CD4-positive, alpha-beta T cell (primary cell): ENCODE results near the gene COPS8. TPM values are rescaled to one million over a fixed set of nuclear protein-coding genes. Genes with fewer than 3 reads are reported as not detected.

Source experiments
- ATAC-seq: fragments of 200-7000 bp; cut with Tn5 transposase; one replicate; pipeline ENCODE4 v1.10.0; 2022; ENCODE audit warnings: mild to moderate bottlenecking; ENCODE audit not compliant: poor library complexity
- CTCF ChIA-PET: fragments of 350-600 bp; sonication (Branson Sonifier 250); formaldehyde crosslinking; loops from one replicate; lab custom pipeline; 2021; ENCODE audit warnings: antibody characterized with exemption, inconsistent platforms; lab: Charles Lee
- POLR2A ChIA-PET: fragments of 350-600 bp; sonication (Branson Sonifier 250); formaldehyde crosslinking; loops from one replicate; lab custom pipeline; 2021; ENCODE audit warnings: antibody characterized with exemption, inconsistent platforms; lab: Charles Lee
- DNase-seq, 14 experiments: peaks; one replicate each; pipeline ENCODE4 v3.0.0-alpha.2; 2013 to 2020; ENCODE audit warnings: mixed read lengths in 2 of 14
- H3K27ac ChIP-seq, 2 donors: one replicate each; pipeline versions ENCODE4 v1.5.1 to v1.7.0; 2013; ENCODE audit warnings: low read length in 2 of 2, low read depth in 1 of 2, mild to moderate bottlenecking in 1 of 2
- H3K27me3 ChIP-seq, 2 experiments: 1 replicate in 1 of 2; 2 replicates in 1 of 2; pipeline versions ENCODE4 v1.6.1 to v1.7.0; 2013; ENCODE audit warnings: low read length in 2 of 2, control low read depth in 1 of 2, mild to moderate bottlenecking in 1 of 2, moderate library complexity in 1 of 2; ENCODE audit not compliant: insufficient read depth in 2 of 2, control insufficient read depth in 1 of 2
- H3K36me3 ChIP-seq: one replicate; pipeline ENCODE4 v1.6.1; 2013; ENCODE audit warnings: low read length, control low read depth; ENCODE audit not compliant: insufficient read depth
- H3K4me1 ChIP-seq: one replicate; pipeline ENCODE4 v1.6.1; 2013; ENCODE audit warnings: low read length, control low read depth; ENCODE audit not compliant: insufficient read depth
- H3K4me3 ChIP-seq: one replicate; pipeline ENCODE4 v1.5.1; 2013; ENCODE audit warnings: mild to moderate bottlenecking, low read length, moderate library complexity
- H3K9me3 ChIP-seq, 2 experiments: 1 replicate in 1 of 2; 2 replicates in 1 of 2; pipeline versions ENCODE4 v1.6.1 to v1.7.0; 2013; ENCODE audit warnings: low read length in 2 of 2, mild to moderate bottlenecking in 2 of 2, control low read depth in 1 of 2, moderate library complexity in 1 of 2; ENCODE audit not compliant: control insufficient read depth in 1 of 2, insufficient read depth in 1 of 2
- H3K27ac Mint-ChIP-seq: one replicate; pipeline ENCODE4 v1.8.0; 2020; ENCODE audit warnings: mixed read lengths
- H3K27me3 Mint-ChIP-seq: one replicate; pipeline ENCODE4 v1.8.0; 2021; ENCODE audit warnings: mixed read lengths
- H3K36me3 Mint-ChIP-seq: one replicate; pipeline ENCODE4 v1.8.0; 2021; ENCODE audit warnings: low read depth, mixed read lengths
- H3K4me1 Mint-ChIP-seq: one replicate; pipeline ENCODE4 v1.8.0; 2021; ENCODE audit warnings: low read depth, mixed read lengths
- H3K4me3 Mint-ChIP-seq: one replicate; pipeline ENCODE4 v1.8.0; 2020; ENCODE audit warnings: mild to moderate bottlenecking, mixed read lengths
- H3K9me3 Mint-ChIP-seq: one replicate; pipeline ENCODE4 v1.8.0; 2020; ENCODE audit warnings: mixed read lengths
- CTCF ChIP-seq: fragments of 200-600 bp; IDR thresholded peaks from one replicate; pipeline ENCODE4 v1.8.0; 2022; ENCODE audit warnings: antibody characterized with exemption, mild to moderate bottlenecking
- intact Hi-C, 2 experiments: fragments of 100-400 bp; cut with DNase I in 1 of 2; cut with micrococcal nuclease in 1 of 2; formaldehyde crosslinking; loops; one replicate each; pipeline versions ENCODE4 v1.15.1 to v1.9.0; 2023 to 2025; cut with DNase I, micrococcal nuclease
- total RNA-seq, 174 experiments: library from RNA in 2 of 174; stranded (reverse) in 2 of 174; gene quantifications; one replicate each; pipeline ENCODE4 v1.2.3 and lab custom pipeline; 2021 to 2026

The COPS8 gene
- total RNA-seq, 2 experiments from 2014 or later, result 47.9 to 51.7 TPM

- DNase-seq, result no peak
- ATAC-seq, result no peak
- TF ChIP-seq CTCF, result no peak
- H3K36me3 ChIP-seq, result peaks cover 87% of the 10 kb centered on the region
- no peak overlapping the region for H3K27ac ChIP-seq
- Mint-ChIP-seq H3K4me3 (no peak overlapping the region), H3K9me3 (no peaks in the 10 kb centered on the region), H3K27me3 (no peaks in the 10 kb centered on the region), H3K4me1 (peaks cover 11% of the 10 kb centered on the region), H3K27ac (no peak overlapping the region), H3K36me3 (peaks cover 100% of the 10 kb centered on the region)
- CTCF ChIA-PET, result interaction anchor here (1.2 kb wide), 1 partner anchor 12 kb away, joined by 3 read pairs; the partner anchor contains the start of gene COPS8
- POLR2A ChIA-PET, result no interaction called here
- no peaks in the 10 kb centered on the region for H3K4me1 ChIP-seq
- H3K9me3 ChIP-seq, result no peaks in the 10 kb centered on the region
- intact Hi-C loops, result no loop called here
- no peaks in the 10 kb centered on the region for H3K27me3 ChIP-seq
- no peak overlapping the region for H3K4me3 ChIP-seq
These were observed 11.7 kb downstream of the COPS8 start for GRCh38 chr2:237097326-237097910.

- Mint-ChIP-seq H3K9me3 (no peaks in the 10 kb centered on the region), H3K4me1 (peaks cover 11% of the 10 kb centered on the region), H3K4me3 (no peak overlapping the region), H3K27ac (no peak overlapping the region), H3K36me3 (peaks cover 100% of the 10 kb centered on the region), H3K27me3 (no peaks in the 10 kb centered on the region)
- H3K4me3 ChIP-seq, result no peak overlapping the region
- no peak overlapping the region for H3K27ac ChIP-seq
- intact Hi-C loops, result no loop called here
- POLR2A ChIA-PET, result no interaction called here
- peaks cover 86% of the 10 kb centered on the region for H3K36me3 ChIP-seq
- CTCF ChIA-PET, result no interaction called here
- H3K27me3 ChIP-seq, result no peaks in the 10 kb centered on the region
- no peaks in the 10 kb centered on the region for H3K9me3 ChIP-seq
- H3K4me1 ChIP-seq, result no peaks in the 10 kb centered on the region
- ATAC-seq, result no peak
- no peak for TF ChIP-seq CTCF
- DNase-seq, result no peak
These were observed 12.4 kb downstream of the COPS8 start for GRCh38 chr2:237097911-237098702.

GRCh38 chr2:237099804-237100203 lies 14.1 kb downstream of the COPS8 start:
- H3K27ac ChIP-seq, result no peak overlapping the region
- no peaks in the 10 kb centered on the region for H3K27me3 Mint-ChIP-seq
- no peaks in the 10 kb centered on the region for H3K27me3 ChIP-seq
- no peak for DNase-seq
- no peaks in the 10 kb centered on the region for H3K4me1 Mint-ChIP-seq
- no peak overlapping the region for H3K27ac Mint-ChIP-seq
- no peaks in the 10 kb centered on the region for H3K4me1 ChIP-seq
- peaks cover 72% of the 10 kb centered on the region for H3K36me3 ChIP-seq
- no peaks in the 10 kb centered on the region for H3K9me3 Mint-ChIP-seq
- ATAC-seq, result no peak
- peaks cover 91% of the 10 kb centered on the region for H3K36me3 Mint-ChIP-seq
- no peaks in the 10 kb centered on the region for H3K9me3 ChIP-seq
- H3K4me3 ChIP-seq, result no peak overlapping the region
- ChIA-PET POLR2A (no interaction called here), CTCF (no interaction called here)
- TF ChIP-seq CTCF, result no peak
- H3K4me3 Mint-ChIP-seq, result no peak overlapping the region
- intact Hi-C loops, result no loop called here
